Testis (tissue), 2 donors: Measurements from ENCODE around the gene CITED1.

Experiments used
- CTCF ChIP-seq, 3 experiments: fragments of 450-650 bp in 2 of 3; fragments of 200-600 bp in 1 of 3; sonication (generic) in 1 of 3; IDR thresholded peaks; one replicate each; pipeline ENCODE4 v1.5.1; 2016 to 2019; ENCODE audit warnings: antibody characterized with exemption in 3 of 3, mild to moderate bottlenecking in 2 of 3, moderate library complexity in 1 of 3
- POLR2A ChIP-seq: fragments of 450-650 bp; IDR thresholded peaks from one replicate; pipeline ENCODE4 v1.6.1; 2017; ENCODE audit warnings: antibody characterized with exemption, mild to moderate bottlenecking, moderate library complexity

- no peak for TF ChIP-seq CTCF (IDR thresholded peaks at IDR 0.05)
- TF ChIP-seq POLR2A: no peak
Observed at GRCh38 chrX:72352786-72353185, 47.1 kb upstream of the CITED1 start.
